HepG2 (cell line): Measurements from ENCODE around the gene UBR1. TPM values are rescaled to one million over a fixed set of nuclear protein-coding genes. Genes with fewer than 3 reads are reported as not detected.

ENCODE experiments used
- CC2D1A ChIP-seq: sonication (generic); formaldehyde crosslinking; IDR thresholded peaks from 2 replicates; pipeline ENCODE4 v1.8.1; 2023; ENCODE audit warnings: mild to moderate bottlenecking, missing genetic modification reagents
- EP300 ChIP-seq, 3 experiments: sonication (generic) in 1 of 3; formaldehyde crosslinking in 1 of 3; IDR thresholded peaks; 2 replicates each; pipeline versions ENCODE4 v1.5.1 to v1.6.1; 2011 to 2020; ENCODE audit warnings: low read depth in 2 of 3, low read length in 2 of 3, borderline replicate concordance in 1 of 3, improper control_type of control experiment in 1 of 3, mild to moderate bottlenecking in 1 of 3, missing genetic modification reagents in 1 of 3, moderate library complexity in 1 of 3
- KDM1A ChIP-seq: IDR thresholded peaks from 2 replicates; pipeline ENCODE4 v1.6.1; 2016; ENCODE audit warnings: missing compliant biosample characterization
- PAWR ChIP-seq: sonication (generic); formaldehyde crosslinking; IDR thresholded peaks from 2 replicates; pipeline ENCODE4 v1.4.0; 2020; ENCODE audit warnings: missing genetic modification reagents, mild to moderate bottlenecking, borderline replicate concordance
- PCBP2 ChIP-seq: fragments of 200-400 bp; formaldehyde crosslinking; optimal IDR thresholded peaks from 2 replicates; pipeline ENCODE3; 2018; ENCODE audit warnings: low read length, low read depth; ENCODE audit not compliant: poor library complexity, severe bottlenecking
- STAT5B ChIP-seq: sonication (generic); formaldehyde crosslinking; IDR thresholded peaks from 2 replicates; pipeline ENCODE4 v1.4.0; 2020; ENCODE audit warnings: missing genetic modification reagents
- TCF7L2 ChIP-seq: IDR thresholded peaks from 2 replicates; pipeline ENCODE4 v1.6.1; 2011; ENCODE audit warnings: mild to moderate bottlenecking, low read depth, low read length, moderate library complexity
- ZNF850 ChIP-seq: sonication (generic); formaldehyde crosslinking; conservative IDR thresholded peaks from 2 replicates; pipeline ENCODE4 v1.9.0; 2021; ENCODE audit warnings: mild to moderate bottlenecking, missing genetic modification reagents
- polyA plus RNA-seq, 8 experiments: library from polyadenylated mRNA; depleted of rRNA in 3 of 8; stranded (reverse) in 7 of 8; unstranded in 1 of 8; fragments of >200 nt; fragmentation: Illumina TruSeq in 4 of 8; extraction: Trizol in 4 of 8; gene quantifications; 2 replicates each; pipeline versions ENCODE4 v1.2.1 to v1.2.3, GENCODE V29; 2011 to 2016; ENCODE audit warnings: low read depth in 4 of 8, missing spikeins in 1 of 8, mixed read lengths in 1 of 8; ENCODE audit not compliant: insufficient read depth in 1 of 8
- total RNA-seq, 5 experiments: library from RNA; depleted of rRNA; stranded (reverse); fragments of >200 nt; fragmentation: Illumina TruSeq; extraction: Trizol; gene quantifications; 2 replicates each; pipeline ENCODE4 v1.2.3, GENCODE V29; 2016; ENCODE audit warnings: low read depth in 1 of 5
- TF ChIP-seq, protein P1 (sequence below): sonication (generic); formaldehyde crosslinking; conservative IDR thresholded peaks from 2 replicates; pipeline ENCODE4 v1.4.0; 2020; ENCODE audit warnings: missing genetic modification reagents
- TF ChIP-seq, protein P2 (sequence below): sonication (generic); formaldehyde crosslinking; IDR thresholded peaks from 2 replicates; pipeline ENCODE4 v1.4.0; 2020; ENCODE audit warnings: missing genetic modification reagents, borderline replicate concordance
- TF ChIP-seq, protein P3 (sequence below): sonication (generic); formaldehyde crosslinking; IDR thresholded peaks from 2 replicates; pipeline ENCODE4 v1.5.0; 2020; ENCODE audit warnings: mild to moderate bottlenecking, missing genetic modification reagents
- TF ChIP-seq, protein P4 (sequence below): IDR thresholded peaks from 2 replicates; pipeline ENCODE4 v1.6.1; 2012; ENCODE audit warnings: inconsistent platforms
- TF ChIP-seq, protein P5 (sequence below): sonication (generic); formaldehyde crosslinking; IDR thresholded peaks from 2 replicates; pipeline ENCODE4 v1.8.0; 2022; ENCODE audit warnings: low read depth, missing genetic modification reagents
- TF ChIP-seq, protein P6 (sequence below), 2 experiments: IDR thresholded peaks; 2 replicates each; pipeline ENCODE4 v1.6.1; 2011 to 2012; ENCODE audit warnings: low read length in 2 of 2, borderline replicate concordance in 1 of 2, low read depth in 1 of 2, mild to moderate bottlenecking in 1 of 2, moderate library complexity in 1 of 2

The UBR1 gene
- total and polyA plus RNA-seq, 2 of the 13 experiments (the other 11 are each of a cell fraction or from before 2014, with no cell fraction given), result 6.4 to 18.0 TPM

DNA sequence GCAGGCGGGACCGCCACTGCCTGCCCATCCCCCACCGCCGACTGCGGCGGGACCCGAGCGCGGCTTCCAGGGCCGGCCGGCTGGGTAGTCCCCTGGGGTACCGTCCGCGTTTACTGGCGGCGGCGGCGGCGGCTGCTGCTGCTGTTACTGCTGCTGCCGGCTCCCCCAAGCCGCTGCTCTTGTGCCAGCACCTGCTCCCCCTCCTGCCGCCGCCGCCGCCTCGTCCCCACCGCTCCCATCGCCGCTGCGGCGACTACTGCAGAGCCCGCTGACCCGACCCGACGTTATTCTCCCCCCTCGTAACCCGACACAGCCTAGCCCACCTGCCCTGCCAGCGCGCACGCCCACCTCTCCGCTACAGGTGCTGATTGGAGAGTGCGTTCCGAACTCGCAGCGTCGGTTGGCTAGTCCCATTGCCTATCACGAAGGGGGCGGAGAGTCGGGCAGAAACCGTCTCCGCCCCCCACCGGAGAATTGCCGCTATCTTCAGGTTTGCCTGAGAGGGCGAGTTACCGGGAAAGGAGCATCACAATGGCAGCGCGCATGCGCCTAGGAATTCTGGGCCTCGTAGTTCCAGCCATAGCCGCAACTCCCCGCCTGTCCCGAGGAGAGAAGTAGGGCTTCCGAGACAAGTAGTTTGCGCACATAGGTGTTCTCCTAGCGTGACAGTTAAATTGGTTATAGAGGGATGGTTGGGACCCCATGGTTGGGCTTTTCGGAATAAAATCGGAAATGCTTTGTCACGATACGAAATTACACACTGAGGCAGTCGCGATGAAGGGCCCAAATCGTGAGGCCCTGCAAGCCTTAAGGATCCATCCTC, 185.1 kb downstream of the UBR1 start, which contains the start of gene TTBK2 (continued):
- no peak for TF ChIP-seq EP300 (IDR thresholded peaks at IDR 0.05; ENCODE audit: low read depth in 2 of 2, low read length in 2 of 2)
- no peak for TF ChIP-seq EP300 (CRISPR knock-in tag; IDR thresholded peaks at IDR 0.05; ENCODE audit: borderline replicate concordance)
- TF ChIP-seq, protein P1, sequence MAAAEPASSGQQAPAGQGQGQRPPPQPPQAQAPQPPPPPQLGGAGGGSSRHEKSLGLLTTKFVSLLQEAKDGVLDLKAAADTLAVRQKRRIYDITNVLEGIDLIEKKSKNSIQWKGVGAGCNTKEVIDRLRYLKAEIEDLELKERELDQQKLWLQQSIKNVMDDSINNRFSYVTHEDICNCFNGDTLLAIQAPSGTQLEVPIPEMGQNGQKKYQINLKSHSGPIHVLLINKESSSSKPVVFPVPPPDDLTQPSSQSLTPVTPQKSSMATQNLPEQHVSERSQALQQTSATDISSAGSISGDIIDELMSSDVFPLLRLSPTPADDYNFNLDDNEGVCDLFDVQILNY, result no peak
- TF ChIP-seq PCBP2, result no peak
- TF ChIP-seq ZNF850 (CRISPR knock-in tag), result no peak
- TF ChIP-seq STAT5B (CRISPR knock-in tag), result no peak
- TF ChIP-seq, protein P2, sequence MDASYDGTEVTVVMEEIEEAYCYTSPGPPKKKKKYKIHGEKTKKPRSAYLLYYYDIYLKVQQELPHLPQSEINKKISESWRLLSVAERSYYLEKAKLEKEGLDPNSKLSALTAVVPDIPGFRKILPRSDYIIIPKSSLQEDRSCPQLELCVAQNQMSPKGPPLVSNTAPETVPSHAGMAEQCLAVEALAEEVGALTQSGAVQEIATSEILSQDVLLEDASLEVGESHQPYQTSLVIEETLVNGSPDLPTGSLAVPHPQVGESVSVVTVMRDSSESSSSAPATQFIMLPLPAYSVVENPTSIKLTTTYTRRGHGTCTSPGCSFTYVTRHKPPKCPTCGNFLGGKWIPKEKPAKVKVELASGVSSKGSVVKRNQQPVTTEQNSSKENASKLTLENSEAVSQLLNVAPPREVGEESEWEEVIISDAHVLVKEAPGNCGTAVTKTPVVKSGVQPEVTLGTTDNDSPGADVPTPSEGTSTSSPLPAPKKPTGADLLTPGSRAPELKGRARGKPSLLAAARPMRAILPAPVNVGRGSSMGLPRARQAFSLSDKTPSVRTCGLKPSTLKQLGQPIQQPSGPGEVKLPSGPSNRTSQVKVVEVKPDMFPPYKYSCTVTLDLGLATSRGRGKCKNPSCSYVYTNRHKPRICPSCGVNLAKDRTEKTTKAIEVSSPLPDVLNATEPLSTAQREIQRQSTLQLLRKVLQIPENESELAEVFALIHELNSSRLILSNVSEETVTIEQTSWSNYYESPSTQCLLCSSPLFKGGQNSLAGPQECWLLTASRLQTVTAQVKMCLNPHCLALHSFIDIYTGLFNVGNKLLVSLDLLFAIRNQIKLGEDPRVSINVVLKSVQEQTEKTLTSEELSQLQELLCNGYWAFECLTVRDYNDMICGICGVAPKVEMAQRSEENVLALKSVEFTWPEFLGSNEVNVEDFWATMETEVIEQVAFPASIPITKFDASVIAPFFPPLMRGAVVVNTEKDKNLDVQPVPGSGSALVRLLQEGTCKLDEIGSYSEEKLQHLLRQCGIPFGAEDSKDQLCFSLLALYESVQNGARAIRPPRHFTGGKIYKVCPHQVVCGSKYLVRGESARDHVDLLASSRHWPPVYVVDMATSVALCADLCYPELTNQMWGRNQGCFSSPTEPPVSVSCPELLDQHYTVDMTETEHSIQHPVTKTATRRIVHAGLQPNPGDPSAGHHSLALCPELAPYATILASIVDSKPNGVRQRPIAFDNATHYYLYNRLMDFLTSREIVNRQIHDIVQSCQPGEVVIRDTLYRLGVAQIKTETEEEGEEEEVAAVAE (CRISPR knock-in tag), result no peak
- TF ChIP-seq, protein P3, sequence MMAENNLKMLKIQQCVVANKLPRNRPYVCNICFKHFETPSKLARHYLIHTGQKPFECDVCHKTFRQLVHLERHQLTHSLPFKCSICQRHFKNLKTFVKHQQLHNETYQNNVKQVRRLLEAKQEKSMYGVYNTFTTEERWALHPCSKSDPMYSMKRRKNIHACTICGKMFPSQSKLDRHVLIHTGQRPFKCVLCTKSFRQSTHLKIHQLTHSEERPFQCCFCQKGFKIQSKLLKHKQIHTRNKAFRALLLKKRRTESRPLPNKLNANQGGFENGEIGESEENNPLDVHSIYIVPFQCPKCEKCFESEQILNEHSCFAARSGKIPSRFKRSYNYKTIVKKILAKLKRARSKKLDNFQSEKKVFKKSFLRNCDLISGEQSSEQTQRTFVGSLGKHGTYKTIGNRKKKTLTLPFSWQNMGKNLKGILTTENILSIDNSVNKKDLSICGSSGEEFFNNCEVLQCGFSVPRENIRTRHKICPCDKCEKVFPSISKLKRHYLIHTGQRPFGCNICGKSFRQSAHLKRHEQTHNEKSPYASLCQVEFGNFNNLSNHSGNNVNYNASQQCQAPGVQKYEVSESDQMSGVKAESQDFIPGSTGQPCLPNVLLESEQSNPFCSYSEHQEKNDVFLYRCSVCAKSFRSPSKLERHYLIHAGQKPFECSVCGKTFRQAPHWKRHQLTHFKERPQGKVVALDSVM (CRISPR knock-in tag), result no peak
- TF ChIP-seq TCF7L2, result no peak
- TF ChIP-seq KDM1A (CRISPR knock-in tag), result no peak
- TF ChIP-seq CC2D1A (CRISPR knock-in tag), result no peak
- TF ChIP-seq, protein P4, sequence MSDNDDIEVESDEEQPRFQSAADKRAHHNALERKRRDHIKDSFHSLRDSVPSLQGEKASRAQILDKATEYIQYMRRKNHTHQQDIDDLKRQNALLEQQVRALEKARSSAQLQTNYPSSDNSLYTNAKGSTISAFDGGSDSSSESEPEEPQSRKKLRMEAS, result no peak; the same call in 1 of the 2 replicates
- no peak for TF ChIP-seq PAWR (CRISPR knock-in tag)
- TF ChIP-seq, protein P5, sequence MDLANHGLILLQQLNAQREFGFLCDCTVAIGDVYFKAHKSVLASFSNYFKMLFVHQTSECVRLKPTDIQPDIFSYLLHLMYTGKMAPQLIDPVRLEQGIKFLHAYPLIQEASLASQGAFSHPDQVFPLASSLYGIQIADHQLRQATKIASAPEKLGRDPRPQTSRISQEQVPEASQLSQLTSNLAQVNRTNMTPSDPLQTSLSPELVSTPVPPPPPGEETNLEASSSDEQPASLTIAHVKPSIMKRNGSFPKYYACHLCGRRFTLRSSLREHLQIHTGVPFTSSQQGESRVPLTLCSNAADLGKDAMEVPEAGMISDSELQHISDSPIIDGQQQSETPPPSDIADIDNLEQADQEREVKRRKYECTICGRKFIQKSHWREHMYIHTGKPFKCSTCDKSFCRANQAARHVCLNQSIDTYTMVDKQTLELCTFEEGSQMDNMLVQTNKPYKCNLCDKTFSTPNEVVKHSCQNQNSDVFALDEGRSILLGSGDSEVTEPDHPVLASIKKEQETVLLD (CRISPR knock-in tag), result peak; percentile 98
- TF ChIP-seq, protein P6, sequence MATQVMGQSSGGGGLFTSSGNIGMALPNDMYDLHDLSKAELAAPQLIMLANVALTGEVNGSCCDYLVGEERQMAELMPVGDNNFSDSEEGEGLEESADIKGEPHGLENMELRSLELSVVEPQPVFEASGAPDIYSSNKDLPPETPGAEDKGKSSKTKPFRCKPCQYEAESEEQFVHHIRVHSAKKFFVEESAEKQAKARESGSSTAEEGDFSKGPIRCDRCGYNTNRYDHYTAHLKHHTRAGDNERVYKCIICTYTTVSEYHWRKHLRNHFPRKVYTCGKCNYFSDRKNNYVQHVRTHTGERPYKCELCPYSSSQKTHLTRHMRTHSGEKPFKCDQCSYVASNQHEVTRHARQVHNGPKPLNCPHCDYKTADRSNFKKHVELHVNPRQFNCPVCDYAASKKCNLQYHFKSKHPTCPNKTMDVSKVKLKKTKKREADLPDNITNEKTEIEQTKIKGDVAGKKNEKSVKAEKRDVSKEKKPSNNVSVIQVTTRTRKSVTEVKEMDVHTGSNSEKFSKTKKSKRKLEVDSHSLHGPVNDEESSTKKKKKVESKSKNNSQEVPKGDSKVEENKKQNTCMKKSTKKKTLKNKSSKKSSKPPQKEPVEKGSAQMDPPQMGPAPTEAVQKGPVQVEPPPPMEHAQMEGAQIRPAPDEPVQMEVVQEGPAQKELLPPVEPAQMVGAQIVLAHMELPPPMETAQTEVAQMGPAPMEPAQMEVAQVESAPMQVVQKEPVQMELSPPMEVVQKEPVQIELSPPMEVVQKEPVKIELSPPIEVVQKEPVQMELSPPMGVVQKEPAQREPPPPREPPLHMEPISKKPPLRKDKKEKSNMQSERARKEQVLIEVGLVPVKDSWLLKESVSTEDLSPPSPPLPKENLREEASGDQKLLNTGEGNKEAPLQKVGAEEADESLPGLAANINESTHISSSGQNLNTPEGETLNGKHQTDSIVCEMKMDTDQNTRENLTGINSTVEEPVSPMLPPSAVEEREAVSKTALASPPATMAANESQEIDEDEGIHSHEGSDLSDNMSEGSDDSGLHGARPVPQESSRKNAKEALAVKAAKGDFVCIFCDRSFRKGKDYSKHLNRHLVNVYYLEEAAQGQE (IDR thresholded peaks at IDR 0.05; ENCODE audit: borderline replicate concordance in 1 of 2, low read depth in 1 of 2, low read length in 2 of 2), result no peak
